ENCODE data around the gene SNX13. TPM values are rescaled to one million over a fixed set of nuclear protein-coding genes. Genes with fewer than 3 reads are reported as not detected.
"Not testable (repeated sequence)": the region's sequence is repeated elsewhere in the genome, so short reads cannot be mapped to it uniquely, and the experiment has no call there.

SNX13 gene
- total RNA-seq, 1 experiment from 2014 or later = 8.6 TPM

GRCh38 chr7:17844514-17845196 is 95.6 kb downstream of the SNX13 start:
- peaks cover 10% of the 10 kb centered on the region for H3K36me3 ChIP-seq
- H3K4me3 ChIP-seq = no peak overlapping the region
- H3K27me3 ChIP-seq = no peaks in the 10 kb centered on the region
- H3K9me3 ChIP-seq = peaks cover 8% of the 10 kb centered on the region
- no peak for DNase-seq

- H3K9me3 ChIP-seq = peaks cover 8% of the 10 kb centered on the region
- peaks cover 15% of the 10 kb centered on the region for H3K36me3 ChIP-seq
- H3K4me3 ChIP-seq = no peak overlapping the region
- DNase-seq = no peak
- H3K27me3 ChIP-seq = no peaks in the 10 kb centered on the region
Measured at GRCh38 chr7:17844022-17844421, 96.3 kb downstream of the SNX13 start.

- DNase-seq = no peak
- Histone ChIP-seq H3K36me3 (peaks cover 19% of the 10 kb centered on the region), H3K9me3 (peaks cover 8% of the 10 kb centered on the region), H3K4me3 (no peak overlapping the region), H3K27me3 (no peaks in the 10 kb centered on the region)
Measured at GRCh38 chr7:17843041-17843440, 97.3 kb downstream of the SNX13 start.

- no peaks in the 10 kb centered on the region for H3K27me3 ChIP-seq
- DNase-seq = no peak
- H3K36me3 ChIP-seq = peaks cover under 1% of the 10 kb centered on the region; the same call in 1 of the 2 replicates
- H3K9me3 ChIP-seq = no peaks in the 10 kb centered on the region
- no peak overlapping the region for H3K4me3 ChIP-seq
Measured at GRCh38 chr7:17832820-17833355, 107.4 kb downstream of the SNX13 start.

GRCh38 chr7:17832242-17832641 is 108.1 kb downstream of the SNX13 start:
- no peaks in the 10 kb centered on the region for H3K9me3 ChIP-seq
- H3K36me3 ChIP-seq = no peaks in the 10 kb centered on the region
- H3K27me3 ChIP-seq = no peaks in the 10 kb centered on the region
- no peak overlapping the region for H3K4me3 ChIP-seq
- DNase-seq = no peak

- DNase-seq = no peak
- no peaks in the 10 kb centered on the region for H3K27me3 ChIP-seq
- H3K36me3 ChIP-seq = peaks cover under 1% of the 10 kb centered on the region; the same call in 1 of the 2 replicates
- H3K9me3 ChIP-seq = no peaks in the 10 kb centered on the region
- no peak overlapping the region for H3K4me3 ChIP-seq
Measured at GRCh38 chr7:17830206-17830605, 110.1 kb downstream of the SNX13 start.

- Histone ChIP-seq H3K27me3 (no peaks in the 10 kb centered on the region), H3K9me3 (no peaks in the 10 kb centered on the region), H3K36me3 (peaks cover 2% of the 10 kb centered on the region; the same call in 1 of the 2 replicates), H3K4me3 (no peak overlapping the region)
- DNase-seq = no peak
Measured at GRCh38 chr7:17829001-17829400, 111.3 kb downstream of the SNX13 start.

- no peaks in the 10 kb centered on the region for H3K9me3 ChIP-seq
- H3K27me3 ChIP-seq = no peaks in the 10 kb centered on the region
- H3K4me3 ChIP-seq = no peak overlapping the region
- H3K36me3 ChIP-seq = peaks cover 4% of the 10 kb centered on the region; the same call in 1 of the 2 replicates
- no peak for DNase-seq
Measured at GRCh38 chr7:17822547-17823173, 117.6 kb downstream of the SNX13 start.

GRCh38 chr7:17816903-17817302 is 123.4 kb downstream of the SNX13 start:
- Histone ChIP-seq H3K9me3 (peaks cover 5% of the 10 kb centered on the region; the same call in 1 of the 2 replicates), H3K27me3 (no peaks in the 10 kb centered on the region), H3K4me3 (no peak overlapping the region), H3K36me3 (peaks cover 15% of the 10 kb centered on the region)
- DNase-seq = no peak

GRCh38 chr7:17815318-17815717 is 125.0 kb downstream of the SNX13 start:
- H3K36me3 ChIP-seq = peaks cover 15% of the 10 kb centered on the region
- H3K4me3 ChIP-seq = no peak overlapping the region
- H3K9me3 ChIP-seq = peaks cover 5% of the 10 kb centered on the region; the same call in 1 of the 2 replicates
- H3K27me3 ChIP-seq = no peaks in the 10 kb centered on the region
- DNase-seq = no peak

GRCh38 chr7:17814058-17814457 is 126.2 kb downstream of the SNX13 start:
- H3K9me3 ChIP-seq = peaks cover 5% of the 10 kb centered on the region; the same call in 1 of the 2 replicates
- peaks cover 15% of the 10 kb centered on the region for H3K36me3 ChIP-seq
- no peak for DNase-seq
- H3K27me3 ChIP-seq = no peaks in the 10 kb centered on the region
- H3K4me3 ChIP-seq = no peak overlapping the region

GRCh38 chr7:17809215-17809614 is 131.1 kb downstream of the SNX13 start:
- not testable (repeated sequence) for DNase-seq, H3K4me3 ChIP-seq, H3K27me3 ChIP-seq, H3K9me3 ChIP-seq
- peaks cover 13% of the 10 kb centered on the region for H3K36me3 ChIP-seq

GRCh38 chr7:17807242-17807641 is 133.1 kb downstream of the SNX13 start:
- Histone ChIP-seq H3K4me3 (no peak overlapping the region), H3K27me3 (no peaks in the 10 kb centered on the region), H3K9me3 (no peaks in the 10 kb centered on the region; the same call in 1 of the 2 replicates), H3K36me3 (peaks cover 5% of the 10 kb centered on the region; the same call in 1 of the 2 replicates)
- DNase-seq = no peak

- DNase-seq = no peak
- Histone ChIP-seq H3K4me3 (no peak overlapping the region), H3K9me3 (no peaks in the 10 kb centered on the region), H3K27me3 (no peaks in the 10 kb centered on the region), H3K36me3 (peaks cover 5% of the 10 kb centered on the region; the same call in 1 of the 2 replicates)
Measured at GRCh38 chr7:17806631-17807030, 133.7 kb downstream of the SNX13 start.

GRCh38 chr7:17802056-17802455 is 138.2 kb downstream of the SNX13 start:
- Histone ChIP-seq H3K36me3 (peaks cover 14% of the 10 kb centered on the region), H3K27me3 (no peaks in the 10 kb centered on the region)
- no peak for DNase-seq

GRCh38 chr7:17792075-17792936 is 148.0 kb downstream of the SNX13 start:
- Histone ChIP-seq H3K27me3 (no peaks in the 10 kb centered on the region), H3K9me3 (no peaks in the 10 kb centered on the region), H3K36me3 (peaks cover 2% of the 10 kb centered on the region; the same call in 1 of the 2 replicates), H3K4me3 (no peak overlapping the region)
- DNase-seq = no peak

More at GRCh38 chr7:17802056-17802455, 138.2 kb downstream of the SNX13 start:
- H3K4me3 ChIP-seq = no peak overlapping the region
- no peaks in the 10 kb centered on the region for H3K9me3 ChIP-seq

- no peak overlapping the region for H3K4me3 ChIP-seq
Measured at GRCh38 chr7:17787257-17787656, 153.0 kb downstream of the SNX13 start.

More at GRCh38 chr7:17787257-17787656, 153.0 kb downstream of the SNX13 start:
- Histone ChIP-seq H3K36me3 (no peaks in the 10 kb centered on the region), H3K9me3 (no peaks in the 10 kb centered on the region), H3K27me3 (no peaks in the 10 kb centered on the region)
- DNase-seq = no peak
